ENCODE data around the gene MSL2. TPM values are rescaled to one million over a fixed set of nuclear protein-coding genes. Genes with fewer than 3 reads are reported as not detected.
"Not testable (repeated sequence)": the region's sequence is repeated elsewhere in the genome, so short reads cannot be mapped to it uniquely, and the experiment has no call there.

The MSL2 gene
- total RNA-seq, 1 donor from 2014 or later = 39.5 TPM

GRCh38 chr3:136119332-136119731, 76.8 kb downstream of the MSL2 start:
- H3K27ac Mint-ChIP-seq; H3K36me3 Mint-ChIP-seq (ENCODE audit: low read depth); DNase-seq; H3K4me1 Mint-ChIP-seq; H3K4me3 Mint-ChIP-seq; intact Hi-C loops (cut with micrococcal nuclease): not testable (repeated sequence)
- peaks cover 24% of the 10 kb centered on the region for H3K27me3 Mint-ChIP-seq
- peaks cover 23% of the 10 kb centered on the region for H3K9me3 Mint-ChIP-seq

DNA sequence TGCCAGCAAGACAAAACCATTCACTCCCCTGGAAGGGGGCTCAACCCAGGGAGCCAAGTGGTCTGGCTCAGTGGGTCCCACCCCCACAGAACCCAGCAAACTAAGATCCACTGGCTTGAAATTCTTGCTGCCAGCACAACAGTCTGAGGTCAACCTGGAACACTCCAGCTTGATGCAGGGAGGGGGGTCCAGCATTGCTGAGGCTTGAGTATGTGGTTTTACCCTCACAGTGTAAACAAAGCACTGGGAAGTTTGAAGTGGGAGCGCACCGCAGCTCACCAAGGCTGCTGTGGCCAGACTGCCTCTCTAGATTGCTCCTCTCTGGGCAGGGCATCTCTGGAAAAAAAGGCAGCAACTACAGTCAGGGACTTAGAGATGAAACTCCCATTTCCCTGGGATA, 81.7 kb downstream of the MSL2 start:
- Mint-ChIP-seq H3K9me3 (peaks cover 23% of the 10 kb centered on the region), H3K27ac (no peak overlapping the region), H3K4me1 (peaks cover 5% of the 10 kb centered on the region), H3K36me3 (ENCODE audit: low read depth) (no peaks in the 10 kb centered on the region), H3K27me3 (peaks cover 32% of the 10 kb centered on the region), H3K4me3 (no peak overlapping the region)
- DNase-seq = no peak
- intact Hi-C loops (cut with micrococcal nuclease) = no loop called here

DNA sequence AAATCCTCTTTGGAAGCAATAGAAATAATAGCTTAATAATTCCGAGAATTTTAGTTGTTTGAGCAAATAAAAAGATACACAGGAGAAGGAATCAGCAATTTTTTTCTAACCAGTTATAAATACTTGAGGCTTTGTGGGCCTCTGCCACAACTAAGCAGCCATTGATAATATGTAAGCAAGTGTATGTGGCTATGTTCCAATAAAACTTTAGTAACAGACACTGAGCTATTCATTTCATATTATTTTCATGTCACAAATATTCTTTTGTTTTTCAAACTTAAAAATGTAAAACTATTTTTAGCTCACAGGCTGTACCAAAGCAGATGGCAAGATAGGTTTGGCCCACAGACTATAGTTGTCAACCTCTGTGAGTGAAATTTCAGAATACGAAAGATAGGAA, 85.7 kb downstream of the MSL2 start:
- H3K4me1 Mint-ChIP-seq = peaks cover 5% of the 10 kb centered on the region
- H3K36me3 Mint-ChIP-seq (ENCODE audit: low read depth) = no peaks in the 10 kb centered on the region
- intact Hi-C loops (cut with micrococcal nuclease) = no loop called here
- H3K27me3 Mint-ChIP-seq = peaks cover 21% of the 10 kb centered on the region
- no peak overlapping the region for H3K4me3 Mint-ChIP-seq
- no peak overlapping the region for H3K27ac Mint-ChIP-seq
- no peaks in the 10 kb centered on the region for H3K9me3 Mint-ChIP-seq
- no peak for DNase-seq

DNA sequence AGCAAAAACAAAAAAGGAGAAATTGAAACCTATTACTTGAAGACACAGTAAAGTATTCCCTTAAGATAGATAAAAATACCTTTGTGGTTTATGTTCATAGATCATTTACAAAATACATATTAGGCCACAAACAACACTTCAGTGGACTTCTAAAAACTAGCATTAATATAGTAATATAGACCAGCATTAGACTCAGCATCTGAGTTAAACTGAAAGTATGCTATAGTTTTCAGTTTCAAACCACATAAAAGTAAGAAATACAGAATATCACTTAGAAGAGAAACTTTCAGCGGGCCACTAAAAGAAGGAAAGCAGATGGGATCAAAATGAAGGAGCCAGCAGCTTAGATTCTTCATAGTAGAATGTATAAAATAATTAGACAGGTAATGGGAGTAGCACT, 86.6 kb downstream of the MSL2 start:
- no peaks in the 10 kb centered on the region for H3K9me3 Mint-ChIP-seq
- H3K4me1 Mint-ChIP-seq = peaks cover 5% of the 10 kb centered on the region
- H3K4me3 Mint-ChIP-seq = no peak overlapping the region
- H3K27ac Mint-ChIP-seq = no peak overlapping the region
- peaks cover 21% of the 10 kb centered on the region for H3K27me3 Mint-ChIP-seq
- no peak for DNase-seq
- intact Hi-C loops (cut with micrococcal nuclease) = no loop called here
- no peaks in the 10 kb centered on the region for H3K36me3 Mint-ChIP-seq (ENCODE audit: low read depth)

GRCh38 chr3:136106101-136106500, 90.0 kb downstream of the MSL2 start:
- Mint-ChIP-seq H3K27me3 (peaks cover 9% of the 10 kb centered on the region), H3K4me1 (peaks cover 5% of the 10 kb centered on the region), H3K9me3 (no peaks in the 10 kb centered on the region), H3K4me3 (no peak overlapping the region), H3K36me3 (ENCODE audit: low read depth) (no peaks in the 10 kb centered on the region), H3K27ac (no peak overlapping the region)
- intact Hi-C loops (cut with micrococcal nuclease) = no loop called here
- DNase-seq = no peak

- H3K36me3 Mint-ChIP-seq (ENCODE audit: low read depth) = no peaks in the 10 kb centered on the region
- H3K9me3 Mint-ChIP-seq = no peaks in the 10 kb centered on the region
- no peak overlapping the region for H3K4me3 Mint-ChIP-seq
- no peak overlapping the region for H3K27ac Mint-ChIP-seq
- H3K27me3 Mint-ChIP-seq = peaks cover 9% of the 10 kb centered on the region
- peaks cover 5% of the 10 kb centered on the region for H3K4me1 Mint-ChIP-seq
- DNase-seq = no peak
- intact Hi-C loops (cut with micrococcal nuclease) = no loop called here
These were observed 91.1 kb downstream of the MSL2 start for GRCh38 chr3:136105044-136105443.

Other genes starting within 250 kb of the MSL2 start
- gene PPP2R3A, start 230.6 kb downstream of the MSL2 start, total RNA-seq = 0.28 and 0.49 TPM in 2 replicates
- gene PCCB, start 54.0 kb upstream of the MSL2 start, total RNA-seq = 45.4 and 55.9 TPM in 2 replicates